Sigmoid colon (tissue), 7 donors: ENCODE measurements around the gene STOML1. TPM values are rescaled to one million over a fixed set of nuclear protein-coding genes. Genes with fewer than 3 reads are reported as not detected.

Experiments used
- DNase-seq: peaks from one replicate; pipeline ENCODE4 v3.0.0-alpha.2; 2019
- H3K27ac ChIP-seq, 4 donors: fragments of 200-600 bp; sonication (generic); one replicate each; pipeline ENCODE4 v1.5.1; 2016 to 2019; ENCODE audit warnings: mild to moderate bottlenecking in 1 of 4
- H3K27me3 ChIP-seq, 3 donors: fragments of 200-600 bp; sonication (generic); one replicate each; pipeline ENCODE4 v1.5.1; 2019; ENCODE audit warnings: mild to moderate bottlenecking in 1 of 3
- H3K36me3 ChIP-seq, 4 donors: fragments of 200-600 bp; sonication (generic); one replicate each; pipeline ENCODE4 v1.5.1; 2016 to 2019
- H3K4me1 ChIP-seq, 4 donors: fragments of 200-600 bp; sonication (generic); one replicate each; pipeline ENCODE4 v1.5.1; 2017 to 2019
- H3K4me3 ChIP-seq, 4 donors: fragments of 200-600 bp; sonication (generic); one replicate each; pipeline ENCODE4 v1.5.1; 2017 to 2019; ENCODE audit warnings: mild to moderate bottlenecking in 2 of 4, moderate library complexity in 1 of 4
- H3K9me3 ChIP-seq, 4 donors: fragments of 200-600 bp in 3 of 4; sonication (generic) in 3 of 4; one replicate each; pipeline versions ENCODE4 v1.5.1 to v1.6.1; 2013 to 2019
- CTCF ChIP-seq, 4 experiments: fragments of 450-650 bp in 3 of 4; fragments of 200-600 bp in 1 of 4; IDR thresholded peaks; one replicate each; pipeline ENCODE4 v1.5.1; 2016 to 2019; ENCODE audit warnings: antibody characterized with exemption in 4 of 4, mild to moderate bottlenecking in 3 of 4, moderate library complexity in 2 of 4
- EP300 ChIP-seq, 4 donors: sonication (generic); formaldehyde crosslinking; IDR thresholded peaks; one replicate each; pipeline ENCODE4 v1.6.1; 2017; ENCODE audit warnings: antibody characterized with exemption in 4 of 4
- POLR2A ChIP-seq, 2 donors: fragments of 450-650 bp; IDR thresholded peaks; one replicate each; pipeline ENCODE4 v1.6.1; 2016; ENCODE audit warnings: antibody characterized with exemption in 2 of 2, mild to moderate bottlenecking in 2 of 2, moderate library complexity in 2 of 2
- POLR2AphosphoS5 ChIP-seq, 4 donors: sonication (generic); formaldehyde crosslinking; IDR thresholded peaks; one replicate each; pipeline ENCODE4 v1.6.1; 2017; ENCODE audit warnings: antibody characterized with exemption in 4 of 4
- WGBS, 2 donors: extraction: QIAGEN DNeasy Blood & Tissue Kit; methylation state at CpG; one replicate each; pipeline ENCODE4 v1.1.7; 2013; 5-methylcytosine and 5-hydroxymethylcytosine counted together
- intact Hi-C: fragments of 100-400 bp; cut with DNase I; formaldehyde crosslinking; loops from one replicate; pipeline ENCODE4 v1.15.1; 2023
- polyA plus RNA-seq, 3 donors: library from polyadenylated mRNA; stranded (reverse); fragments of 200-250 nt; gene quantifications; one replicate each; pipeline ENCODE4 v1.2.3, GENCODE V29; 2013
- total RNA-seq, 4 donors: library from RNA; depleted of rRNA; stranded (reverse); fragments of >200 nt; gene quantifications; one replicate each; pipeline ENCODE4 v1.1.0, GENCODE V29; 2016
- donor health status: healthy with polysubstance abuse.
- donor health status: Bipolar disorder and iron deficiency.
- donor health status: healthy.

Gene STOML1
- total and polyA plus RNA-seq, 7 donors: 3.5 to 18.5 (median 13.2) TPM

GRCh38 chr15:73952171-73952912 lies 39.8 kb downstream of the STOML1 start:
- no peak for TF ChIP-seq EP300 (IDR thresholded peaks at IDR 0.05)
- TF ChIP-seq POLR2AphosphoS5 (IDR thresholded peaks at IDR 0.05): no peak
- TF ChIP-seq POLR2A (IDR thresholded peaks at IDR 0.05): no peak
- TF ChIP-seq CTCF (IDR thresholded peaks at IDR 0.05): no peak
- H3K4me3 ChIP-seq: no peak overlapping the region
- H3K9me3 ChIP-seq: no peaks in the 10 kb centered on the region
- peak overlapping the region; percentile 91 to 98 (median 94) for H3K27ac ChIP-seq
- intact Hi-C loops: no loop called here
- peaks cover 0 to 16% (median 7%) of the 10 kb centered on the region in 4 donors for H3K36me3 ChIP-seq
- no peaks in the 10 kb centered on the region for H3K27me3 ChIP-seq
- WGBS, 2 donors: 88 to 90% methylated on average over 21 of the region's 21 CpGs
- DNase-seq: no peak
- peaks cover 0 to 23% (median 18%) of the 10 kb centered on the region in 4 donors for H3K4me1 ChIP-seq

GRCh38 chr15:73951601-73952000 lies 40.5 kb downstream of the STOML1 start:
- TF ChIP-seq EP300 (IDR thresholded peaks at IDR 0.05): no peak
- TF ChIP-seq CTCF (IDR thresholded peaks at IDR 0.05): no peak
- no peak for TF ChIP-seq POLR2A (IDR thresholded peaks at IDR 0.05)
- no peak for TF ChIP-seq POLR2AphosphoS5 (IDR thresholded peaks at IDR 0.05)
- Histone ChIP-seq H3K4me1 (peaks cover 0 to 23% (median 18%) of the 10 kb centered on the region in 4 donors), H3K9me3 (no peaks in the 10 kb centered on the region), H3K27me3 (no peaks in the 10 kb centered on the region), H3K36me3 (peaks cover 0 to 16% (median 7%) of the 10 kb centered on the region in 4 donors), H3K27ac (peak overlapping the region; percentile 91 to 98 (median 94)), H3K4me3 (no peak overlapping the region)
- WGBS, 2 donors: 62 to 74% methylated on average over 13 of the region's 13 CpGs
- DNase-seq: no peak
- intact Hi-C loops: loop anchor here (1.0 kb wide), 1 partner anchor 13 kb away; no protein-coding TSS in a partner anchor

- peaks cover 0 to 23% (median 18%) of the 10 kb centered on the region in 4 donors for H3K4me1 ChIP-seq
- 16 to 36% methylated on average over 15 of the region's 15 CpGs for WGBS, 2 donors
- peak; percentile 98 for DNase-seq
- TF ChIP-seq POLR2AphosphoS5 (IDR thresholded peaks at IDR 0.05) (peak; percentile 58 to 89 (median 65)), EP300 (IDR thresholded peaks at IDR 0.05) (peak in 2 of 4 donors; percentile 47 to 68), CTCF (IDR thresholded peaks at IDR 0.05) (peak; percentile 54 to 72 (median 69)), POLR2A (IDR thresholded peaks at IDR 0.05) (no peak)
- peak overlapping the region; percentile 91 to 98 (median 94) for H3K27ac ChIP-seq
- intact Hi-C loops: loop anchor here (1.0 kb wide), 1 partner anchor 13 kb away; no protein-coding TSS in a partner anchor
- no peaks in the 10 kb centered on the region for H3K27me3 ChIP-seq
- peaks cover 0 to 16% (median 7%) of the 10 kb centered on the region in 4 donors for H3K36me3 ChIP-seq
- no peaks in the 10 kb centered on the region for H3K9me3 ChIP-seq
- no peak overlapping the region for H3K4me3 ChIP-seq
These were observed 41.1 kb downstream of the STOML1 start for GRCh38 chr15:73950831-73951561.

DNA sequence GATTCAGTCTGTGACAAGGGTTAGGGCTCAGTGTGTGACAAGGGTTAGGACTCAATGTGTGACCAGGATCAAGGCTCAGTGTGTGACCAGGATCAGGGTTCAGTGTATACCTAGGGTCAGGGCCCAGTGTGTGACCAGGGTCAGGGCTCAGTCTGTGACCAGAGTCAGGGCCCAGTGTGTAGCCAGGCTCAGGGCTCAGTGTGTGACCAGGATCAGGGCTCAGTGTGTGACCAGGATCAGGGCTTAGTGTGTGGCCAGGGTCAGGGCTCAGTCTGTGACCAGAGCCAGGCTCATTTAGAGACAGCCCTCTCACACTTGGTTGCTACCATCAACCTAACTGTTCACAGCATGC lies 41.6 kb downstream of the STOML1 start:
- Histone ChIP-seq H3K36me3 (peaks cover 0 to 16% (median 7%) of the 10 kb centered on the region in 4 donors), H3K4me1 (peaks cover 0 to 23% (median 18%) of the 10 kb centered on the region in 4 donors), H3K27ac (peak overlapping the region; percentile 91 to 98 (median 94)), H3K27me3 (no peaks in the 10 kb centered on the region), H3K9me3 (no peaks in the 10 kb centered on the region), H3K4me3 (no peak overlapping the region)
- TF ChIP-seq POLR2A (IDR thresholded peaks at IDR 0.05) (no peak), CTCF (IDR thresholded peaks at IDR 0.05) (no peak), EP300 (IDR thresholded peaks at IDR 0.05) (no peak), POLR2AphosphoS5 (IDR thresholded peaks at IDR 0.05) (no peak)
- intact Hi-C loops: no loop called here
- no peak for DNase-seq
